Measurements from ENCODE around the gene MEGF9. TPM values are rescaled to one million over a fixed set of nuclear protein-coding genes. Genes with fewer than 3 reads are reported as not detected.

MEGF9 gene
- total and polyA plus RNA-seq, 2 experiments from 2014 or later: 10.3 to 27.4 TPM

DNA sequence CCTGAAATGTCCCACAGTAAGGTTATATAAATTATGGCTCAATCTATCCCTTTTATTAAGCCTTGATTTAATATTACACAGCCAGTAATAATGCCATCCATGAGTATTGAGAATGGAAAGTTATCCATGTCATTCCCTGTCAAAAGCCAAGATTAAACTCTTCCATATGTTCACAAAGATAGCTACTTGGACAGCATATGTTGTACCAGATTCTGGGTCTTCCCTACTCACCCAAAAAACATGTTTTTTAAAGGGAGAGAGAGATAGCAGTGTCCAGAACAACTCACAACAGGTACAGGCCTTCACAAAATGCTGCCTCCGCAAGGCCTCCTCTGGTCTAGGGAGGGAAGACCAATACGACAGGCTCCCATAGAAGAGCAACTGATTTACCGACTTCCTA lies 149.7 kb downstream of the MEGF9 start:
- no peaks in the 10 kb centered on the region for H3K4me1 ChIP-seq (ENCODE audit: insufficient read depth)
- H3K4me2 ChIP-seq: no peak overlapping the region
- H3K36me3 ChIP-seq (replicated peaks; ENCODE audit: insufficient read depth, low read depth): no peaks in the 10 kb centered on the region
- H3K27me3 ChIP-seq: no peaks in the 10 kb centered on the region
- H3K27ac ChIP-seq: no peak overlapping the region
- no peak for DNase-seq (ENCODE audit: low spot score)
- WGBS (ENCODE audit: low lambda C conversion rate, missing lambda C conversion rate): 100% methylated on average over 3 of the region's 3 CpGs
- no peaks in the 10 kb centered on the region for H3K9me2 ChIP-seq (replicated peaks; ENCODE audit: insufficient read depth)
- no peak overlapping the region for H2AFZ ChIP-seq
- no peak overlapping the region for H3K4me3 ChIP-seq
- peaks cover 6% of the 10 kb centered on the region for H3K79me2 ChIP-seq
- H4K20me1 ChIP-seq (ENCODE audit: insufficient read depth, poor library complexity, severe bottlenecking): no peaks in the 10 kb centered on the region
- TF ChIP-seq EZH2 (IDR thresholded peaks at IDR 0.05; ENCODE audit: borderline replicate concordance): no peak
- TF ChIP-seq, protein P1, sequence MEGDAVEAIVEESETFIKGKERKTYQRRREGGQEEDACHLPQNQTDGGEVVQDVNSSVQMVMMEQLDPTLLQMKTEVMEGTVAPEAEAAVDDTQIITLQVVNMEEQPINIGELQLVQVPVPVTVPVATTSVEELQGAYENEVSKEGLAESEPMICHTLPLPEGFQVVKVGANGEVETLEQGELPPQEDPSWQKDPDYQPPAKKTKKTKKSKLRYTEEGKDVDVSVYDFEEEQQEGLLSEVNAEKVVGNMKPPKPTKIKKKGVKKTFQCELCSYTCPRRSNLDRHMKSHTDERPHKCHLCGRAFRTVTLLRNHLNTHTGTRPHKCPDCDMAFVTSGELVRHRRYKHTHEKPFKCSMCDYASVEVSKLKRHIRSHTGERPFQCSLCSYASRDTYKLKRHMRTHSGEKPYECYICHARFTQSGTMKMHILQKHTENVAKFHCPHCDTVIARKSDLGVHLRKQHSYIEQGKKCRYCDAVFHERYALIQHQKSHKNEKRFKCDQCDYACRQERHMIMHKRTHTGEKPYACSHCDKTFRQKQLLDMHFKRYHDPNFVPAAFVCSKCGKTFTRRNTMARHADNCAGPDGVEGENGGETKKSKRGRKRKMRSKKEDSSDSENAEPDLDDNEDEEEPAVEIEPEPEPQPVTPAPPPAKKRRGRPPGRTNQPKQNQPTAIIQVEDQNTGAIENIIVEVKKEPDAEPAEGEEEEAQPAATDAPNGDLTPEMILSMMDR (IDR thresholded peaks at IDR 0.05; ENCODE audit: poor library complexity): no peak
- no peak for TF ChIP-seq EZH2phosphoT487 (IDR thresholded peaks at IDR 0.05; ENCODE audit: low read depth, severe bottlenecking, unreplicated experiment)
- H3K9me3 ChIP-seq (ENCODE audit: low read depth): no peaks in the 10 kb centered on the region

DNA sequence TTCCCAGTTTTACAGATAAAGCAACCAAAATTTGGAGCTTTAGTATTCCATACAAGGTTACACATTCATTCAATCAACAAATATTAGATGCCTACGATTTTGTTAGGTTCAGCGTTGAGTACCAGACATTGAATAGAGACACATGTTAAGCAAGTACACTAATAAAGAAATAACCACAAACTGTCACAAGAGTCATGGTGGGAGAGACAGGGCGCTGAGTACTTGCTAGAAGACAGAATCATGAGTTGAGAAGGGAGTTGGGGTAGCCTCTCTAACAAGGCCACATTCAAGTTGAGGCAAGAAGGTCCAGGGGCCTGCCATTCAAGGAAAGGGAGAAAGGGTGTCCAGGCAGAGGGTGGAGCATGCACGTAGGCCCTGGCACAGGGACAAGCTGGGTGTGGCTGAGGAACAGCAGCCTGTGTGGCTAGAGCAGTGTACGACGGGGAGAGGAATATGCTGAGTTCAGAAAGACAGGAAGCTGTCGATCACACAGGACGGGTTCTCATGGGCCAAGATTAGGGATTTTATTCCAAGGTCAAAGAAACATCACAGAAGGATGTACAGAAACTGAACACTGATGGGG lies 151.3 kb downstream of the MEGF9 start:
- 92% methylated on average over 8 of the region's 8 CpGs for WGBS (ENCODE audit: low lambda C conversion rate, missing lambda C conversion rate)
- Histone ChIP-seq H3K9me2 (replicated peaks; ENCODE audit: insufficient read depth) (no peaks in the 10 kb centered on the region), H3K79me2 (peaks cover 6% of the 10 kb centered on the region), H3K27ac (no peak overlapping the region), H3K4me1 (ENCODE audit: insufficient read depth) (no peaks in the 10 kb centered on the region), H3K4me3 (no peak overlapping the region), H3K4me2 (no peak overlapping the region), H2AFZ (no peak overlapping the region), H3K9me3 (ENCODE audit: low read depth) (no peaks in the 10 kb centered on the region), H4K20me1 (ENCODE audit: insufficient read depth, poor library complexity, severe bottlenecking) (no peaks in the 10 kb centered on the region), H3K27me3 (no peaks in the 10 kb centered on the region), H3K36me3 (replicated peaks; ENCODE audit: insufficient read depth, low read depth) (no peaks in the 10 kb centered on the region)
- DNase-seq (ENCODE audit: low spot score): no peak
- TF ChIP-seq, protein P1 (IDR thresholded peaks at IDR 0.05; ENCODE audit: poor library complexity): no peak
- TF ChIP-seq EZH2phosphoT487 (IDR thresholded peaks at IDR 0.05; ENCODE audit: low read depth, severe bottlenecking, unreplicated experiment): no peak
- TF ChIP-seq EZH2 (IDR thresholded peaks at IDR 0.05; ENCODE audit: borderline replicate concordance): no peak

DNA sequence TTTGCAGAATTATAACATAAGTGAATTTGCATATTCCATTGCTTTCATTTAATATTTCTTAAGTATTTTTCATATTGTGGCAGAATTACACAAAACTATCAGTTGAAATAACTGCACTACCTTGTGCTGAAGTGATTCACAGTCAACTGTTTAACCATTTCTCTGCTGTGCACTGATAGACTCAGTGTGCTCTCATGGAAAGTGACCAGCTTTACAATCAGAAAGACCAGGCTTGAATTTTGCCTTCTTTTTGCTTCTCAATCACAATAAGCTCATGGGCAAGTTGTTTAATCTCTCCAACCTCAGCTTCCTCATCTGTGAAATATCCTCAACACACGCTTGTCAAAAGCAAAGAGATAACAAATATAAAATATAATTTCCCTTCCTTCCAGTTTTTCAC lies 152.6 kb downstream of the MEGF9 start:
- Histone ChIP-seq H3K79me2 (peaks cover 13% of the 10 kb centered on the region), H3K4me1 (ENCODE audit: insufficient read depth) (no peaks in the 10 kb centered on the region), H3K4me2 (no peak overlapping the region), H3K4me3 (no peak overlapping the region), H3K27me3 (no peaks in the 10 kb centered on the region), H3K27ac (no peak overlapping the region), H3K36me3 (replicated peaks; ENCODE audit: insufficient read depth, low read depth) (no peaks in the 10 kb centered on the region), H3K9me2 (replicated peaks; ENCODE audit: insufficient read depth) (no peaks in the 10 kb centered on the region), H3K9me3 (ENCODE audit: low read depth) (no peaks in the 10 kb centered on the region), H2AFZ (no peak overlapping the region), H4K20me1 (ENCODE audit: insufficient read depth, poor library complexity, severe bottlenecking) (no peaks in the 10 kb centered on the region)
- 100% methylated on average over 1 of the region's 1 CpG for WGBS (ENCODE audit: low lambda C conversion rate, missing lambda C conversion rate)
- TF ChIP-seq EZH2 (IDR thresholded peaks at IDR 0.05; ENCODE audit: borderline replicate concordance) (no peak), EZH2phosphoT487 (IDR thresholded peaks at IDR 0.05; ENCODE audit: low read depth, severe bottlenecking, unreplicated experiment) (no peak)
- TF ChIP-seq, protein P1 (IDR thresholded peaks at IDR 0.05; ENCODE audit: poor library complexity): no peak
- DNase-seq (ENCODE audit: low spot score): no peak
